IPS-20b (cell line): ENCODE data around the gene FGFBP3.

Source experiments
- H3K27ac ChIP-seq: one replicate; pipeline ENCODE4 v1.5.1; 2013; ENCODE audit warnings: low read length
- H3K27me3 ChIP-seq: 2 replicates; pipeline ENCODE4 v1.6.1; 2013; ENCODE audit warnings: mild to moderate bottlenecking, low read length, inconsistent platforms; ENCODE audit not compliant: insufficient read depth
- H3K36me3 ChIP-seq: 2 replicates; pipeline ENCODE4 v1.6.1; 2013; ENCODE audit warnings: low read depth, mild to moderate bottlenecking, inconsistent platforms, low read length, moderate library complexity; ENCODE audit not compliant: insufficient read depth
- H3K4me1 ChIP-seq: 2 replicates; pipeline ENCODE4 v1.6.1; 2013; ENCODE audit warnings: mild to moderate bottlenecking, control low read depth, inconsistent platforms, low read length, moderate library complexity; ENCODE audit not compliant: insufficient read depth
- H3K4me3 ChIP-seq: 2 replicates; pipeline ENCODE4 v1.5.1; 2013; ENCODE audit warnings: mild to moderate bottlenecking, low read length, inconsistent platforms
- H3K9ac ChIP-seq: 2 replicates; pipeline ENCODE4 v1.6.1; 2013; ENCODE audit warnings: low read depth, mild to moderate bottlenecking, inconsistent platforms, low read length, moderate library complexity
- H3K9me3 ChIP-seq: 2 replicates; pipeline ENCODE4 v1.6.1; 2013; ENCODE audit warnings: mild to moderate bottlenecking, low read depth, low read length, inconsistent platforms; ENCODE audit not compliant: insufficient read depth

Gene FGFBP3

DNA sequence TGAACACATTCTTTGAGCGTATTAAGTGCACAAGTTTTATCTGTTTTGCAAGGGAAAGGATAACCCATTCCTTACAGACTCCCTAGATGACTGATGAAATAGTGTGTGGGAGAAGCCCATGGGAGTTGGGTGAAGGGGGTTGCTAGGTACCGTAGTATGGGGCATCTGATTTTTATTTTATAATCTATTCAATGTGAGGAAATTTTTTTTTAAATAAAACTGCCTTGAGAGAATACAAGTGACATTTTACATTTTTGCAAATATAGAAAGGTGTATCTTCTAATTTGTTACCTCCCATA, 15.7 kb upstream of the FGFBP3 start:
- H3K9ac ChIP-seq, result peak overlapping the region; percentile 80; the same call in 1 of the 2 replicates
- peaks cover 7% of the 10 kb centered on the region; the same call in 1 of the 2 replicates for H3K36me3 ChIP-seq
- no peaks in the 10 kb centered on the region for H3K9me3 ChIP-seq
- peak overlapping the region; percentile 85 for H3K4me3 ChIP-seq
- H3K27me3 ChIP-seq, result no peaks in the 10 kb centered on the region
- no peak overlapping the region for H3K27ac ChIP-seq
- H3K4me1 ChIP-seq, result peaks cover 7% of the 10 kb centered on the region; the same call in 1 of the 2 replicates

DNA sequence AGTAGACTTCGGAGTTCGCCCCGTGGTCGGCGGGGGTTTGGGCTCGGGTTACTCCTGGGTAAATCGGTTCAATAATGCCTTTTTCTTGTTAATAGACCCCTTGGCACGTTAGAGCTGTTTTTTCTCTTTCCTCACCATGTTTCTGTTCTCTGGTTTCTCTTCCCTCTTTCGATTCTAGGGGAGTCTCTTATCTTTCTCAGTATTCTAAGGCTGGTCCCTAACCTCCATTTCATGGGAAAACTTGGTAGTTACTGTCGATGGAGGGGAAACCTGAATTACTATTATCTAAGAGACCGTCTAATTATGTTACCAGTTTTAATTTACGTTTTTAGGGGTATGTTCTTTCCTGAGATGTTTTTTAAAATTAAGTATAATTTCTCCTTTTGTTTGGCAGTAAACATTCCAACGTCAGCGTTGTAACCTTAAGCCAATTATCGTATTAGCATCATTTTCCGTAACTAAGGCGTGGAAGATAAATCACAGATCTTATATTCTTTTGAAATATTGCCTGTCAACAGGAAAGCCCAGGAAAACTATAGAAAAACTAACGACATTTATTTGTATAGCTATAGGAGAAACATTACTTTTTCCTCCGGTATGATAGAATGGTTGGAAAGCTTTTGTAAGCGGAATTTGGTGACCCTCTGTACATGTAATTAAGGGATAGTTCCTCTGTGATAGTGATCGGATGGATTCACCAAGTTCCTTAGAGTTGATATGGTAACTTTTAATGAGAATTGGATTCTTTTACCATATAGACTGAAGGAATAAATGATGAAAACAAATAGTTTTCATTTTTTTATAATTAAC, 15.1 kb upstream of the FGFBP3 start:
- H3K9me3 ChIP-seq, result no peaks in the 10 kb centered on the region
- peaks cover 7% of the 10 kb centered on the region; the same call in 1 of the 2 replicates for H3K36me3 ChIP-seq
- H3K27ac ChIP-seq, result peak overlapping the region; percentile 29
- peak overlapping the region; percentile 85 for H3K4me3 ChIP-seq
- H3K9ac ChIP-seq, result peak overlapping the region; percentile 80
- H3K27me3 ChIP-seq, result no peaks in the 10 kb centered on the region
- peaks cover 7% of the 10 kb centered on the region; the same call in 1 of the 2 replicates for H3K4me1 ChIP-seq

DNA sequence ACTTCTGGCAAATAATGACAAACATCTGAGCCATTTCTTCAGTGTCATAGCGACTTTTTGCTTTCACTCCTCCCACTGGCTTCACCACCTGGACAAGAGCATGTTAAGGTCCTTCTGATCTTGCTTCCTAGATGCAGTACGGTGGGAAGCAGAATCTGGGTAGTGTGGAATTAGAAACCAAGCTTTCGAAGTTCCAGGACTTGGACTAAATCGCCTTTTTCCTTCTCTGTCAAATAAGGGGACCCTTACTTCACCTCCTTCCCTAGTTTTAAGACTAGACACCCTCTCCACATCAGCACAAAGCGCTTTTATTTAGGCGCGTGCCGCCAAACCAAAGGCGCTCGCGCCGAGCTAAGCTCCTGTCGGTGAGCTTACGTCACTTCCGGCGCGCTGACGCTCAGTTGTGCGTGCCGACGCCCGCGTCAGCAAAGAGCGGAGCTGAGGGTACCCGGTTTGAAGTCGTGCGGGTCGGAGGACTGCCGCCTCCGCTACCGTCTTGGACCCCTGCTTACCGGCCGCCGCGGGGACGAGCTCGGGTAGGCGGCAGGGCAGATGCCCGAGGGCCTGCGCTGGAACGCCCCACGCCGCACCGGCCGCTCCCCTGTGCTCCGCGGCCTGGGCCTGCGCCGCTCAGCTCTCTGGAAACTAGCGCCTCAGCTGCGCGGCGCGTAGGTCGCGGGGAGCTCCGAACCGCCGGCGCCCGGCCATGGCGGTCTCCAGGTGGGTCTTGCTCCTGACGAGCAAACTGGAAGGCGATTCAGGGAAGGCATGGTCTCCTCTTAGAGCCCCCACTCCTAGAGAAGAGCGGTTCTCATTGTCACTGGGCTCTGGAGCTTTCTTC, 14.3 kb upstream of the FGFBP3 start, which contains the start of gene BTAF1:
Gene BTAF1, plus strand, starts transcription at position 400 of the 841 bp plus-strand sequence. Its CDS starts 307 bp downstream, at position 707.
- no peaks in the 10 kb centered on the region for H3K9me3 ChIP-seq
- H3K4me1 ChIP-seq, result peaks cover 7% of the 10 kb centered on the region; the same call in 1 of the 2 replicates
- peak within 1 kb of the TSS; percentile 29 for H3K27ac ChIP-seq

DNA sequence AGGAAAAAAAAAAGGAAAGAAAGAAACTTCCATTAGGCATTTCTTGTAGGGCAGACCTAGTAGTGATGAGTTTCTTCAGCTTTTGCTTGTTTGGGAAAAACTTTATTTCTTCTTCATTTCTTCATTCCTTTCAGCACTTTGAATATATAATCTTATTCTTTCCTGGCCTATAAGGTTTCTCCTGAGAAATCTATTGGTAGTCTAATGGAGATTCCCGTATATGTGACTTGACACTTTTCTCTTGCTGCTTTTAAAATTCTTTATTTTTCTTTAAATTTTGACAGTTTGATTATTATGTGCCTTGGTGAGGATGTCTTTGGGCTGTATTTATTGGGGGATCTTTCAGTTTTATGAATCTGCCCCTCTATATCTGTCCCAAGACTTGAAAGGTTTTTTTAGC, 10.4 kb upstream of the FGFBP3 start:
- Histone ChIP-seq H3K27ac (no peak overlapping the region), H3K4me1 (peaks cover 4% of the 10 kb centered on the region; the same call in 1 of the 2 replicates), H3K9me3 (no peaks in the 10 kb centered on the region), H3K4me3 (no peak overlapping the region), H3K9ac (no peak overlapping the region), H3K27me3 (no peaks in the 10 kb centered on the region), H3K36me3 (no peaks in the 10 kb centered on the region)

More for the DNA sequence above, 14.3 kb upstream of the FGFBP3 start, which contains the start of gene BTAF1:
- peak within 1 kb of the TSS; percentile 85 for H3K4me3 ChIP-seq
- peaks cover 7% of the 10 kb centered on the region; the same call in 1 of the 2 replicates for H3K36me3 ChIP-seq
- no peaks in the 10 kb centered on the region for H3K27me3 ChIP-seq
- peak within 1 kb of the TSS; percentile 80 for H3K9ac ChIP-seq

DNA sequence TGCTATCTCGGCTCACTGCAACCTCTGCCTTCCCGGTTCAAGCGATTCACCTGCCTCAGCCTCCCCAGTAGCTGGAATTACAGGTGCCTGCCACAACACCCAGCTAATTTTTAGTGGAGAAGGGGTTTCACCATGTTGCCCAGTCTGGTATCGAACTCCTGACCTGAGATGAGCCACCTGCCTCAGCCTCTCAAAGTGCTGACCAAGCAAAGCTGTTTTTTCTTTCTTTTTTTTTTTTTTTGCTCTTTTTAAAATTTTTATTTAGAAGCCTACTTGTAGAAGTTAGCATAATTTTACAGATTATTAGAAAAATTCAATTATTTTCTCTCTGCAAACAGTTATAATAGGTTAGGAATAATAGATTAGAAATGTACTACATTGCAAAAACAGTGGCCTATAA, 1.2 kb upstream of the FGFBP3 start:
- Histone ChIP-seq H3K27ac (no peak overlapping the region), H3K4me3 (no peak overlapping the region), H3K27me3 (no peaks in the 10 kb centered on the region), H3K9me3 (no peaks in the 10 kb centered on the region), H3K9ac (no peak overlapping the region), H3K36me3 (peaks cover 18% of the 10 kb centered on the region; the same call in 1 of the 2 replicates), H3K4me1 (peaks cover 12% of the 10 kb centered on the region; the same call in 1 of the 2 replicates)

DNA sequence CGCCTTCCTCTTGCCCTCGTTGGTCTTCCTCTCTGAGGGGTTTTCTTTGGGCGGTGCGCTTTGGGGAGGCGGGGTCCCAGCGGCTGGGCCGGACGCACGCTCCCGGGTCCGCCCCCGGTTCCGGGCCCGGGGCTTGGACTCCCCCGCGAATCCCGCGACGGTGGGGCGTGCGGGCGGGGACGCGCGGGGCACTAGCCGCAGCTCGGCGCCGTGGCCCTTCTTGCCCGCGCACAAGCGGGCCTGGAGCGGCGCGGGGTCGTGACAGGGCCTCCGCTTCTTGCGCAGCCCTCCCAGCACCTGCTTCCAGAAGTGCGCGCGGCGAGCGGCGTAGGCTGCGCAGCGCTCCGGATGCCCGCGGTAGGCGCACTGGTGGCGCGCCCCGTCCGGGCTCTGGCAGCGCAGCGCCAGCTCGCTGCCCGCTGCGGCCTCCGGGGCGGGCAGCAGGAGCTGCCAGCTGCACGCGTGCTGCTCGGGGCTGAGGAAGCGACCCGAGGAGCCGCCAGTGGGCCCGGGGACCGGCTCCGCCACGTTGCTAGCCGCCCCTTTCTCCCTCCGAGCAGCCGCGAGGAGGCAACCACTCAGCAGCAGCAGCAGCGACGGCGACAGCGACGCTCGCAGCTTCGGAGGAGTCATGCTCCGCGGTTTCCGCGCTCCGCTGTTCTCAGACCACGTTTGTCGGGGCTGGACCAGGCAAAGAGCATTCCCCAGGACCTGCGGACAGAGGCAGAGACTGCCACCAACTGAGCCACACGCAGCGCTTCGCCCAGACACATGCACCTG, 759 bp downstream of the FGFBP3 start:
- Histone ChIP-seq H3K27me3 (no peaks in the 10 kb centered on the region), H3K4me3 (peak overlapping the region; percentile 96), H3K27ac (peak overlapping the region; percentile 78), H3K4me1 (peaks cover 12% of the 10 kb centered on the region; the same call in 1 of the 2 replicates), H3K9me3 (no peaks in the 10 kb centered on the region), H3K36me3 (peaks cover 24% of the 10 kb centered on the region; the same call in 1 of the 2 replicates), H3K9ac (peak overlapping the region; percentile 93; the same call in 1 of the 2 replicates)

DNA sequence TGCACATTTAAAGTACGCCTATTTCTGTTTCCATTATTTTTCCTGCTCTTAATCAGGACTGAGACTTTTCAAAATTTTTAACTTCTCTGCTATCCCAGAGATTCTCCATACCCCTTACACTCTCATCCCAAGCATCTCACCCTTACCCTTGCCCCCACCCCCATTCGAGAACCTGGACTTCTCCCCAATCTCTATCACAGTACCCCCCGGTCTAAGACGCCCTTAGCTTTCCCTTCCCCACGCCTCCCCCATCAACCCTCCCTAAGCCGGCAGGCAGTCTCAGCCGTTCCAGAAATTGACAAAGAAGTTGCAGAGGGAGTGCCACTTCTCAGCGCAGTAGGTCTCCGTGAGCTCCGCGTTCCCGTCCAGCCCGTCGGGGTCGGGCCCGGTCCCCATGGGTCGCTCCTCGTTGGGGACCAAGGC, 1.4 kb downstream of the FGFBP3 start:
- H3K9ac ChIP-seq, result peak overlapping the region; percentile 93; the same call in 1 of the 2 replicates
- H3K9me3 ChIP-seq, result no peaks in the 10 kb centered on the region
- peaks cover 12% of the 10 kb centered on the region; the same call in 1 of the 2 replicates for H3K4me1 ChIP-seq
- H3K36me3 ChIP-seq, result peaks cover 24% of the 10 kb centered on the region; the same call in 1 of the 2 replicates
- H3K27me3 ChIP-seq, result no peaks in the 10 kb centered on the region
- peak overlapping the region; percentile 96 for H3K4me3 ChIP-seq
- H3K27ac ChIP-seq, result peak overlapping the region; percentile 72

DNA sequence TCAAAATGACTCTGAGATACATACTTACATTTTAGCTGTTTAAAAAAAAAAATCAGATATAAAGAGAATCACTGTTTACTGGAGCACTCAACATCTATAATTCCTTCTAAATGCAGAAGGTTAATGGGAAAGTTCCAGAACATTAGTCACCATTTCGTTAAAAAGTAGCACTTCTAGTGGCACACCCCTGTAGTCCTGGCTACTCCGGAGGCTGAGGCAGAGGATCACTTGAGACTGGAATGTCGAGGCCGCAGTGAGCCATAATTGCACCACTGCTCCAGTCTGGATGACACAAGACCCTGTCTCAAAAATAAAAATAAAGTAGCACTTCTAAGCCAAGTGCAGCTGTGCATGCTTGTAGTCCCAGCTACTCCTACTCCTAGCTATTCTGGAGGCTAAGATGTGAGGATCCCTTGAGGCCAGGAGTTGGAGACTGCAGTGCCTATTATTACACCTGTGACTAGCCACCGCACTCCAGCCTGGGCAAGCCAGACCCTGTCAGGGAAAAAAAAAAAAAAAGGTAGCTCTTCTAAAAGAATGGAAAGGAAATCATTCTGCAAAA, 2.2 kb downstream of the FGFBP3 start:
- Histone ChIP-seq H3K36me3 (peaks cover 24% of the 10 kb centered on the region; the same call in 1 of the 2 replicates), H3K4me1 (peaks cover 18% of the 10 kb centered on the region), H3K27ac (no peak overlapping the region), H3K27me3 (no peaks in the 10 kb centered on the region), H3K4me3 (peak overlapping the region; percentile 96), H3K9ac (peak overlapping the region; percentile 93; the same call in 1 of the 2 replicates), H3K9me3 (no peaks in the 10 kb centered on the region)

DNA sequence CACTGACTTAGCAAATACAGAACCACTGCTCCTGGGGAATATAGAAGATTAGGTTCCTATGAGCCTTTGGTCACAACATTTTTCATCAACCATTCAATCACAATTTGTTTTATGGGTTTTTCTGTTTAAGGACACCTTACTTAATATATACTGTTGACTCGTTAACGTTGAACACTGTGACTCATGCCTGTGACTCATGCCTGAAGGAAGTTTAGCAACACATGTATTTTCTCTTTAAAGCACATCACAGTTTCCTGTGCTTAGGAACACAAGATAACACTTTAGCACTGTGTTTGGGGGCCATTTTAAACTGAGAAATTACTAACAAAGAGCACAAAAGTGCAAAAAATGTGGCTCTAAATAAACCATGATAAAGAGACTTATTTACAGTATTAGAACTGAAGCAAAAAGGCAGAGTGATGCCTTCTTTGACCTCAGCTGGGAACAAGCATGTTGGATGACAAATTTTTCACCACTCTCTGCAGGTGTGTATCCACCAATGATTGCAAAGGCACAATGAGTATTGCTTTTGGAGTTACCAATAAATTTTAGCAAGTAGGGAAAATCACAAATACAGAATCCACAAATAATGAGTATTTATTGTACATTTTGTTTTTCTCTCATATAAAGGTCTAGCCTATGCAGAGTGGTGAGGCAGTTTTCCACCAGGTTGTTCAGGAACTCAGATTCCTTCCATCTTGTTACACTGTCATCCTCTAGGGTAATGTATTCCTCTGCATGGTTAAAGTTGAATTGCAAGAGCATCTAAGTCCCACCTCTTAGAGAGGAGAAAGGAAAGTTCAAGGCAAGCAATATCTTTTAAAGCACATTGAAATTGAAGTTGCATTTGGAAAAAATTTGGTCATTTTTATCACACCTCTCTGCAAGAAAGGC, 7.3 kb downstream of the FGFBP3 start:
- H3K9ac ChIP-seq, result peak overlapping the region; percentile 44; the same call in 1 of the 2 replicates
- peaks cover 13% of the 10 kb centered on the region for H3K4me1 ChIP-seq
- no peak overlapping the region for H3K27ac ChIP-seq
- H3K27me3 ChIP-seq, result no peaks in the 10 kb centered on the region
- H3K36me3 ChIP-seq, result peaks cover 20% of the 10 kb centered on the region; the same call in 1 of the 2 replicates
- H3K4me3 ChIP-seq, result no peak overlapping the region
- no peaks in the 10 kb centered on the region for H3K9me3 ChIP-seq

DNA sequence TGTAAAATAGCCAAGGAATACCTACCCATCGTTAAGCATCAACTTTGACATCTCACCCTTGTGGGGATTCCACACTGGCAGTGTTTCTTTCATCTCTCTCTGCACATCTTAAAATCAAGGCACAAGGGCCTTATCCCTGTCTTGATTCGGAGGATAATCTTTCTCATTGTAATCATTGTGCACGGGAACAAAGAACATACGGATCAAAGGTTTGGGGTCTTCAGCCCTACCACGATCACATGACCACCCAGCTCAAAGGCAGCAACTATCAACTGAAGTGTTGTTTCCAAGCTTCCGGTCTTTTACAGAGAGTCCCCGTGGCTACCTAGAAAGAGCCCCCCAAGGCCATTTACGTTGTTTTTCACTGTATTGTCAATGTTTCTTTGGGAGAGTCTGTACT, 11.9 kb downstream of the FGFBP3 start:
- Histone ChIP-seq H3K9ac (no peak overlapping the region), H3K36me3 (no peaks in the 10 kb centered on the region), H3K27ac (no peak overlapping the region), H3K4me1 (peaks cover 7% of the 10 kb centered on the region), H3K9me3 (no peaks in the 10 kb centered on the region), H3K27me3 (no peaks in the 10 kb centered on the region), H3K4me3 (no peak overlapping the region)
